ENCODE measurements around the gene VPS13D. TPM values are rescaled to one million over a fixed set of nuclear protein-coding genes. Genes with fewer than 3 reads are reported as not detected.

The VPS13D gene
- total RNA-seq, 1 experiment from 2014 or later = 20.2 TPM

- Histone ChIP-seq H3K4me1 (ENCODE audit: insufficient read depth, low read length) (no peaks in the 10 kb centered on the region), H3K23ac (ENCODE audit: insufficient read length, low read depth, low read length) (no peak overlapping the region), H2AK5ac (ENCODE audit: insufficient read length, low read length) (no peak overlapping the region), H3K79me1 (ENCODE audit: insufficient read depth, low read depth, low read length, poor library complexity, severe bottlenecking) (no peaks in the 10 kb centered on the region), H2BK15ac (ENCODE audit: low read depth, low read length) (no peak overlapping the region), H3K4ac (ENCODE audit: low read depth, low read length) (no peak overlapping the region), H4K91ac (ENCODE audit: insufficient read length, low read depth, low read length) (no peak overlapping the region), H2AFZ (ENCODE audit: low read length) (no peak overlapping the region), H3K27ac (ENCODE audit: insufficient read length, low read depth, low read length) (no peak overlapping the region), H3K56ac (ENCODE audit: insufficient read length, low read depth, low read length) (no peak overlapping the region), H2BK20ac (ENCODE audit: low read depth, low read length, poor library complexity, severe bottlenecking) (no peak overlapping the region), H3K18ac (ENCODE audit: insufficient read length, low read depth, low read length) (no peak overlapping the region), H4K20me1 (ENCODE audit: control insufficient read depth, insufficient read depth, insufficient read length) (no peaks in the 10 kb centered on the region), H3K9me3 (ENCODE audit: control insufficient read depth, low read depth, low read length) (no peaks in the 10 kb centered on the region), H3K14ac (ENCODE audit: insufficient read depth, low read length) (no peak overlapping the region), H3K4me2 (ENCODE audit: insufficient read depth, insufficient read length, low read length) (no peak overlapping the region), H2BK5ac (ENCODE audit: insufficient read length, low read length) (no peak overlapping the region), H2BK12ac (ENCODE audit: insufficient read length, low read depth, low read length) (no peak overlapping the region), H4K8ac (replicated peaks; ENCODE audit: insufficient read length, low read depth, low read length) (no peak overlapping the region), H3K23me2 (ENCODE audit: insufficient read length, low read depth, low read length, poor library complexity, severe bottlenecking) (no peaks in the 10 kb centered on the region), H3T11ph (ENCODE audit: low read length) (no peak overlapping the region), H3K9ac (ENCODE audit: extremely low read depth, insufficient read length, low read length) (no peak overlapping the region), H3K79me2 (ENCODE audit: insufficient read depth, low read length) (no peaks in the 10 kb centered on the region; the same call in 1 of the 2 replicates), H3K27me3 (ENCODE audit: insufficient read depth, low read length) (no peaks in the 10 kb centered on the region), H4K5ac (ENCODE audit: insufficient read length, low read depth, low read length) (no peak overlapping the region), H2BK120ac (ENCODE audit: low read depth, low read length, poor library complexity, severe bottlenecking) (no peak overlapping the region)
- Mint-ChIP-seq H3K36me3 (ENCODE audit: insufficient read depth in 1 of 3, low read depth in 3 of 3) (peaks cover 13 to 34% (median 29%) of the 10 kb centered on the region in 3 experiments; a peak in 6 of 7 replicates), H3K4me3 (no peak overlapping the region), H3K4me1 (no peaks in the 10 kb centered on the region; a peak in 1 of 4 replicates), H3K27me3 (ENCODE audit: low read depth) (no peaks in the 10 kb centered on the region), H3K27ac (no peak overlapping the region), H3K9me3 (peaks cover 8 to 9% of the 10 kb centered on the region in 2 experiments)
- no peak for TF ChIP-seq CTCF (conservative IDR thresholded peaks at IDR 0.05)
- DNase-seq = no peak
- no CpG with 5 or more reads among the region's 7 CpGs for WGBS (ENCODE audit: extremely low coverage, insufficient read length, low lambda C conversion rate)
Measured at GRCh38 chr1:12413664-12414410, 184.0 kb downstream of the VPS13D start.

Measured in H9 (cell line).